ENCODE measurements around the gene SGSM2. TPM values are rescaled to one million over a fixed set of nuclear protein-coding genes. Genes with fewer than 3 reads are reported as not detected.

Gene SGSM2
- total and polyA plus RNA-seq, 2 experiments from 2014 or later = 13.7 to 52.4 TPM

DNA sequence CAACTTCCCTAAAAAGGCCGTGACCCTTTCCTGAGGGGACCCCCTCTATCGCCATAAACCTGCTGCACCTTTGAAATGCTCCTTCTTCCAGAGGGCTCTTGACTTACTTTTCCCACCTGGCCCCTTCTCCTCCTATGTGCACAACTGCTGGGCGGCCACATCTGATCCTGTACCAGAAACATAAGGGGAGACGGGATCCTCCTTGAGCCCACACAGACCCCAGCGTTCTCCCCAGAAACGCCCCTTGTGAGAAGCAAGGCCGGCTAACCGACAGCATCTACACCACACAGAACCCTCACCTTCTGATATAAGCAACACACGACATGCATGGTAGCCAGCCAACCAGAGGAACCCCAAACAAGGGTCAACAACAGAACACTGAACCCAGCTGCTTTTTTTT lies 77.8 kb downstream of the SGSM2 start:
- peaks cover 2% of the 10 kb centered on the region; the same call in 1 of the 3 replicates for H3K4me1 Mint-ChIP-seq
- peaks cover 14% of the 10 kb centered on the region; the same call in 1 of the 2 replicates for H3K36me3 ChIP-seq (ENCODE audit: insufficient read depth)
- peaks cover 20% of the 10 kb centered on the region for H3F3A ChIP-seq (replicated peaks; ENCODE audit: low read depth)
- H3K9me2 ChIP-seq (ENCODE audit: insufficient read depth) = no peaks in the 10 kb centered on the region
- peaks cover 44% of the 10 kb centered on the region for H3K36me3 Mint-ChIP-seq (ENCODE audit: low read depth)
- no peak for DNase-seq (ENCODE audit: low spot score)
- TF ChIP-seq, protein P1, sequence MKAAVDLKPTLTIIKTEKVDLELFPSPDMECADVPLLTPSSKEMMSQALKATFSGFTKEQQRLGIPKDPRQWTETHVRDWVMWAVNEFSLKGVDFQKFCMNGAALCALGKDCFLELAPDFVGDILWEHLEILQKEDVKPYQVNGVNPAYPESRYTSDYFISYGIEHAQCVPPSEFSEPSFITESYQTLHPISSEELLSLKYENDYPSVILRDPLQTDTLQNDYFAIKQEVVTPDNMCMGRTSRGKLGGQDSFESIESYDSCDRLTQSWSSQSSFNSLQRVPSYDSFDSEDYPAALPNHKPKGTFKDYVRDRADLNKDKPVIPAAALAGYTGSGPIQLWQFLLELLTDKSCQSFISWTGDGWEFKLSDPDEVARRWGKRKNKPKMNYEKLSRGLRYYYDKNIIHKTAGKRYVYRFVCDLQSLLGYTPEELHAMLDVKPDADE (IDR thresholded peaks at IDR 0.05) = no peak
- no peak for TF ChIP-seq EZH2phosphoT487 (IDR thresholded peaks at IDR 0.05; ENCODE audit: unreplicated experiment)
- no peak for TF ChIP-seq JUNB (IDR thresholded peaks at IDR 0.05; ENCODE audit: unreplicated experiment)
- TF ChIP-seq NANOG (IDR thresholded peaks at IDR 0.05; ENCODE audit: borderline replicate concordance) = no peak
- TF ChIP-seq, protein P2, sequence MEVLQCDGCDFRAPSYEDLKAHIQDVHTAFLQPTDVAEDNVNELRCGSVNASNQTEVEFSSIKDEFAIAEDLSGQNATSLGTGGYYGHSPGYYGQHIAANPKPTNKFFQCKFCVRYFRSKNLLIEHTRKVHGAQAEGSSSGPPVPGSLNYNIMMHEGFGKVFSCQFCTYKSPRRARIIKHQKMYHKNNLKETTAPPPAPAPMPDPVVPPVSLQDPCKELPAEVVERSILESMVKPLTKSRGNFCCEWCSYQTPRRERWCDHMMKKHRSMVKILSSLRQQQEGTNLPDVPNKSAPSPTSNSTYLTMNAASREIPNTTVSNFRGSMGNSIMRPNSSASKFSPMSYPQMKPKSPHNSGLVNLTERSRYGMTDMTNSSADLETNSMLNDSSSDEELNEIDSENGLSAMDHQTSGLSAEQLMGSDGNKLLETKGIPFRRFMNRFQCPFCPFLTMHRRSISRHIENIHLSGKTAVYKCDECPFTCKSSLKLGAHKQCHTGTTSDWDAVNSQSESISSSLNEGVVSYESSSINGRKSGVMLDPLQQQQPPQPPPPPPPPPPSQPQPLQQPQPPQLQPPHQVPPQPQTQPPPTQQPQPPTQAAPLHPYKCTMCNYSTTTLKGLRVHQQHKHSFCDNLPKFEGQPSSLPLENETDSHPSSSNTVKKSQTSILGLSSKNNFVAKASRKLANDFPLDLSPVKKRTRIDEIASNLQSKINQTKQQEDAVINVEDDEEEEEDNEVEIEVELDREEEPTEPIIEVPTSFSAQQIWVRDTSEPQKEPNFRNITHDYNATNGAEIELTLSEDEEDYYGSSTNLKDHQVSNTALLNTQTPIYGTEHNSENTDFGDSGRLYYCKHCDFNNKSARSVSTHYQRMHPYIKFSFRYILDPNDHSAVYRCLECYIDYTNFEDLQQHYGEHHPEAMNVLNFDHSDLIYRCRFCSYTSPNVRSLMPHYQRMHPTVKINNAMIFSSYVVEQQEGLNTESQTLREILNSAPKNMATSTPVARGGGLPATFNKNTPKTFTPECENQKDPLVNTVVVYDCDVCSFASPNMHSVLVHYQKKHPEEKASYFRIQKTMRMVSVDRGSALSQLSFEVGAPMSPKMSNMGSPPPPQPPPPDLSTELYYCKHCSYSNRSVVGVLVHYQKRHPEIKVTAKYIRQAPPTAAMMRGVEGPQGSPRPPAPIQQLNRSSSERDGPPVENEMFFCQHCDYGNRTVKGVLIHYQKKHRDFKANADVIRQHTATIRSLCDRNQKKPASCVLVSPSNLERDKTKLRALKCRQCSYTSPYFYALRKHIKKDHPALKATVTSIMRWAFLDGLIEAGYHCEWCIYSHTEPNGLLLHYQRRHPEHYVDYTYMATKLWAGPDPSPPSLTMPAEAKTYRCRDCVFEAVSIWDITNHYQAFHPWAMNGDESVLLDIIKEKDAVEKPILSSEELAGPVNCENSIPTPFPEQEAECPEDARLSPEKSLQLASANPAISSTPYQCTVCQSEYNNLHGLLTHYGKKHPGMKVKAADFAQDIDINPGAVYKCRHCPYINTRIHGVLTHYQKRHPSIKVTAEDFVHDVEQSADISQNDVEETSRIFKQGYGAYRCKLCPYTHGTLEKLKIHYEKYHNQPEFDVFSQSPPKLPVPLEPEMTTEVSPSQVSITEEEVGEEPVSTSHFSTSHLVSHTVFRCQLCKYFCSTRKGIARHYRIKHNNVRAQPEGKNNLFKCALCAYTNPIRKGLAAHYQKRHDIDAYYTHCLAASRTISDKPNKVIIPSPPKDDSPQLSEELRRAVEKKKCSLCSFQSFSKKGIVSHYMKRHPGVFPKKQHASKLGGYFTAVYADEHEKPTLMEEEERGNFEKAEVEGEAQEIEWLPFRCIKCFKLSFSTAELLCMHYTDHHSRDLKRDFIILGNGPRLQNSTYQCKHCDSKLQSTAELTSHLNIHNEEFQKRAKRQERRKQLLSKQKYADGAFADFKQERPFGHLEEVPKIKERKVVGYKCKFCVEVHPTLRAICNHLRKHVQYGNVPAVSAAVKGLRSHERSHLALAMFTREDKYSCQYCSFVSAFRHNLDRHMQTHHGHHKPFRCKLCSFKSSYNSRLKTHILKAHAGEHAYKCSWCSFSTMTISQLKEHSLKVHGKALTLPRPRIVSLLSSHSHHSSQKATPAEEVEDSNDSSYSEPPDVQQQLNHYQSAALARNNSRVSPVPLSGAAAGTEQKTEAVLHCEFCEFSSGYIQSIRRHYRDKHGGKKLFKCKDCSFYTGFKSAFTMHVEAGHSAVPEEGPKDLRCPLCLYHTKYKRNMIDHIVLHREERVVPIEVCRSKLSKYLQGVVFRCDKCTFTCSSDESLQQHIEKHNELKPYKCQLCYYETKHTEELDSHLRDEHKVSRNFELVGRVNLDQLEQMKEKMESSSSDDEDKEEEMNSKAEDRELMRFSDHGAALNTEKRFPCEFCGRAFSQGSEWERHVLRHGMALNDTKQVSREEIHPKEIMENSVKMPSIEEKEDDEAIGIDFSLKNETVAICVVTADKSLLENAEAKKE (CRISPR knock-in tag; IDR thresholded peaks at IDR 0.05) = no peak
- no peak for TF ChIP-seq CREB1 (CRISPR knock-in tag; IDR thresholded peaks at IDR 0.05; ENCODE audit: low read depth)
- no peak for TF ChIP-seq EZH2 (IDR thresholded peaks at IDR 0.05; ENCODE audit: low read depth, unreplicated experiment)
- no peak for TF ChIP-seq POLR2AphosphoS5 (IDR thresholded peaks at IDR 0.05; ENCODE audit: low read depth)
- H3K4me3 ChIP-seq = no peak overlapping the region
- no peaks in the 10 kb centered on the region; the same call in 1 of the 2 replicates for H3K79me2 ChIP-seq (replicated peaks; ENCODE audit: insufficient read depth)
- no peak overlapping the region for H3K4me3 Mint-ChIP-seq
- no peak overlapping the region for H2AFZ ChIP-seq
- no peaks in the 10 kb centered on the region for H3K9me3 Mint-ChIP-seq
- no peak overlapping the region for H3K27ac ChIP-seq (ENCODE audit: low read depth)
- ATAC-seq = no peak
- peaks cover 19% of the 10 kb centered on the region for H4K20me1 ChIP-seq (replicated peaks; ENCODE audit: insufficient read depth)
- H3K4me1 ChIP-seq (ENCODE audit: insufficient read depth) = no peaks in the 10 kb centered on the region
- peaks cover 6% of the 10 kb centered on the region for H3K27me3 Mint-ChIP-seq (ENCODE audit: insufficient read depth, low read depth, poor library complexity)
- no peak overlapping the region for H3K4me2 ChIP-seq
- no peak overlapping the region for H3K27ac Mint-ChIP-seq
- no peaks in the 10 kb centered on the region for H3K27me3 ChIP-seq (ENCODE audit: insufficient read depth)
